HG02852 (cell line): ENCODE measurements around the gene DPPA5.
A peak's percentile ranks its signal among the peaks of the same experiment; 100 is the strongest.
"Not testable (repeated sequence)": the region's sequence is repeated elsewhere in the genome, so short reads cannot be mapped to it uniquely, and the experiment has no call there.

Source experiments
- ATAC-seq: cut with Tn5 transposase; IDR thresholded peaks from one replicate; pipeline ENCODE4 v1.9.1; 2021; ENCODE audit warnings: mild to moderate bottlenecking, moderate library complexity; ENCODE audit not compliant: unreplicated experiment

Gene DPPA5

DNA sequence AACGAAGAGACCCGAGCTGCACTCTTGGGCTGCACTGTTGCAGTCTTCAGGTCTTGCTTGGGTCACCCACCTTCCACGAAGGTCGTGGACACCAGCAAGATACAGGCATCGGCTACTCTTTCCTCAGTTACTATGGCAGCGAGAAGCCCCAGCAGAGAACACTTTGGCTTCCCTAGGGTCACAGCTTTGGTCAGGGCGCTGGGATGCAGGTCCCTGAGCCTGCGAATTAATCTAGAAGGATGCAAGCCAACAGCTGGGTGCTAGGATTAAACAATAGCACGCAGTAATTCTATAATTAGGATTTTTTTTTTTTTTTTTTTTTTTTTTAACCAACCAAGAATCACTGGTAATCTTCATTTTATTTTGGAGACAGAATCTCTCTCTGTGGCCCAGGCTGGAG, 10.5 kb upstream of the DPPA5 start:
- ATAC-seq, result no peak

DNA sequence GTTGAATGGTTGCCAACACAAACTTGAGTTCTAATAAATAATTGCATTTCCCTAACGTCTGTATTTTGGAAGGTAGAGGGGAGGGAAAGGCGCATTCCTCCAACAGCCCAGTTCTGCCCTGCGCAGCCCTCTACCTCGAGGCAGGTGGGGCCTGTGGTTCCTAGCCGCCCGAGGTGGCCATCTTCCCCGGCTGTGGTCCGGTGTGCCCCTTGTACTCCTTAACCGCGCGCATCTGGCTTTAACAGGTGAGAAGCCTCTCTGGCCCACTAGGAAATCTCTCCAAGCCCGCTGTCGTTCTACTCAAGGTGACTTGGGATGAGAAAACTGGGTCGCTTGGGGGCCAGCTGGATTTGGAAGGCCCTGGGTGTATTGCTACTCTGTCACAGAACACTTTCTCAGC, 10.0 kb upstream of the DPPA5 start:
- ATAC-seq, result no peak

DNA sequence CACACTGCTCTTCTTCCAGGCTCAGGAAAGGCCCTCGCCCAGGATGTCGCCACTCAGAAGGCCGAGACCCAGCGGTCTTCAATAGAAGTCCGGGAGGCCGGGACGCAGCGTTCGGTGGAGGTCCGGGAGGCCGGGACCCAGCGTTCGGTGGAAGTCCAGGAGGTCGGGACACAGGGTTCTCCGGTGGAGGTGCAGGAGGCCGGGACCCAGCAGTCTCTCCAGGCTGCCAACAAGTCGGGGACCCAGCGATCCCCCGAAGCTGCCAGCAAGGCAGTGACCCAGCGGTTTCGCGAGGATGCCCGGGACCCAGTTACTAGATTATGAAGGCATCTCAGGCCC, 9.4 kb upstream of the DPPA5 start:
- ATAC-seq, result no peak

DNA sequence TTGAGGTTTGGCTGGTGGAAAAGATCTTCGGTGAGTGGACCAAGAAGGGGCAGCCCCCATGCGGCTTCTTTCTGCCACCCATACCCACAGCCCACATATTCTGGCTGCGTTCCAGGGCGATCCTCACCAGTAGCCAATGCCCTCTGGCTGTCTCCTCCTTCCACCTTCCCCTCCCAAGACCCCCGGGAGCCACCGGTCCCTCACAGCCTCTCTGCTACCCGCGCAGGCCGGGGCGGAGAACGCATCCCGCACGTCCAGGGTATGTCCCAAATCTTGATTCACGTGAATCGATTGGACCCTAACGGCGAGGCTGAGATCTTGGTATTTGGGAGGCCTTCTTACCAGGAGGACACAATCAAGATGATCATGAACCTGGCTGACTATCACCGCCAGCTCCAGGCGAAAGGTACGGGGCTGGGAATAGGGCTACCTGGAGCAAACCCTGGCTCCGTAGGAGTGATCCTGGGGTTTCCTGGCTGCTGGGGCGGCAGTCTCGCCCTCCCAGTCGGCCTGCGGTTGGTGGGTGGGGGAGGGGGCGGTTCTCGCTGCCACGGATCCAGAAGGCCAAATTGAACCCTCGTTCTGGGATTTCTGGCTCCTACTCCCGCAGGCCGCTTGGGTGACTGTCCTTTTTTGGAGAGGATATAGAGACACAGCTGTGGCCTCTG, 8.9 kb upstream of the DPPA5 start:
- no peak for ATAC-seq

DNA sequence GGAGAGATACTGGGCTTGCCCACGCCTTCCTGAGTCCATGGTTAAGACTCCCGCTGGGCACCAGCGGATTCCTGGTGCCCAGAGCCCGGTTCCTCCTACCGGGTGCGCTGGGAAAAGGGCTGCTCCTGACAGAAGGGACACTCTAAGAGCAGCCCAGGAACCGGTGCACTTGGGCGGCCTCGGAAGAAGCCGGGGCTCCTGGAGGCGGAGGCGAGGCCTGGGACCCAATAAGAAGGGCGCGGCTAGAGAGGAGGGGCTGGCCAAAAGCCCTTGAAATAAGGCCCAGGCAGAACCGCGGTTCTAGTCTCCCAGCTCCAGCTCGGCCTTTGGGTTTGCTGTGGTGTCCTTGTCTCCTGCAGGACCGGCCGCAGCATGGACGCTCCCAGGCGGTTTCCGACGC, 8.3 kb upstream of the DPPA5 start, which contains the start of gene KHDC3L:
Gene KHDC3L, plus strand, starts transcription at position 301 of the 400 bp plus-strand sequence. Its CDS starts 72 bp downstream, at position 373.
- no peak for ATAC-seq

DNA sequence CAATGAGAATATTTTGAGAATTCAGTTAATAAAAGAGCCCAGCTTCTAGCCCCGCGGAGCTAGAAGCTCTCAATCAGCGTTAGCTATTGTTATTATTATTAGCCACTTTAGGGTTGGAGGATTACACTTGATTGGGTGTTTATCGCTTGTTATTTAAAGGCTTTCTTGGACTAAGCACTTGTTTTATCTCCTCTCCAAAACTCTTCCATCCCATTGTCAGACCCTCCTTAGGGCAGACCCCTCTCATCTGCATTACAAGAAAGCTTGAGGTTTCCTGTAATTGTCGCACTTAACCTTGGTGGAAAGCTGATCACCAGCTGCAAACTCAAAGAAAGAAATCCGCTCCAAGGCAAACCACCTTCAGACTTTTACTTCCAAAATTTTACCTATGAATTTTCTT, 4.8 kb downstream of the DPPA5 start:
- no peak for ATAC-seq

DNA sequence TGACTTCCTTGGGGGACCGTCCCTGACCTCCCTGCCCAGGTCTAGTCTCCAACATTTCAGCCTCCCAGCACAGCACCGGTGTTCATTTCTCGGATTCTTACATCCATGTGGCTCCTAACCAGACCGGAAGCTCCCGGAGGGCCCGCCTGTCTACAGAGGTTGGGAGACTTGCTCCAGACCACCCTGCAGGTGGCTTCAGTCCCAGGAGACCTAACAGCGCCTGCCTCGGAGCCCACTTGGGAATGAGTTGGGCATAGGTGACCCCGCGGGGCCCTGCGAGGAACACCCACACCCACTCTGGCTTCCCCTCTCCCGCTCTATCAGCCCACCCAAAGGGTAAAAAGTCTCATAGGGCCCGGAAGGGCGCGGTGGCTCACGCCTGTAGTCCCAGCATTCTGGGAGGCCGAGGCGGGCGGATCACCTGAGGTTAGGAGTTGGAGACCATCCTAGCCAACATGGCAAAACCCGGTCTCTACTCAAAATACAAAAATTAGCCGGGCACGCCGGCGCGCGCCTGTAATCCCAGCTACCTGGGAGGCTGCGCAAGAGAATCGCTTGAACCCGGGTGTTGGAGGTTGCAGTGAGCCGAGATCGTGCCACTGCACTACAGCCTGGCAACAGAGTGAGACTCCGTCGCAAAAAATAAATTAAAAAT, 5.4 kb downstream of the DPPA5 start:
- ATAC-seq, result no peak

DNA sequence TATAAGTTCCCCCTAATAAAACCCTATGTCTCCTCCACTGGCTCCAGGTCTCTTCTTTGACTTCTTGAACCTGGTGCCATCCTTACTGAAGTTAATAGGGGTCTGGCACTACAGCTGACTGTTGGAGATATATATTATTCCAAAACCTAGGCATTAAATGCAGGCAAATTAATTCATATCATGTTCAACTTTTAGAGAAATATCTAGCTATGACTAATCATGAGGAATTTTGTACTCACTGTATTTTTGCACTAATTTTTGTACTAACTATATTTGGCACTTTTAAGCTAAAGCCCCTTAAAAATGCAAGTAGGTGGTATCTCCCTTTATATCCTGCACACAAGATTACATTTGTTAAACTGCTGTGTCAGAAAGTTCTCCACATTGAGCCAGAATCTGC, 10.9 kb downstream of the DPPA5 start:
- ATAC-seq, result no peak

DNA sequence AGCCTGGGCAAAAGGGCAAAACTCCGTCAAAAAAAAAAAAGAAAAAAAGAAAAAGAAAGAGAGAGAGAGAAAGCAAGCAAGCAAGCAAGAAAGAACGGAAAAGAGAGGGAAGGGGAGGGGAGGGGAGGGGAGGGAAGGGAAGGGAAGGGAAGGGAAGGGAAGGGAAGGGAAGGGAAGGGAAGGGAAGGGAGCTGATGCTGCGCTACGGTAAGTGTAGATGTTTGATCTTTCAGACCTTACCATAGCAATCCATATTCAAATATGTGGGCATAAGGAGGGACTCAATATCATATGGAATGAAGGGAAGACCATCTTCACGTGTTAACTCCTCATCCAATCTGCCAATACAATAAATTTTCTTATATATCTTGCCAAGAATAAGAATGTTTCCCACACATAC, 11.9 kb downstream of the DPPA5 start:
- ATAC-seq, result no peak

DNA sequence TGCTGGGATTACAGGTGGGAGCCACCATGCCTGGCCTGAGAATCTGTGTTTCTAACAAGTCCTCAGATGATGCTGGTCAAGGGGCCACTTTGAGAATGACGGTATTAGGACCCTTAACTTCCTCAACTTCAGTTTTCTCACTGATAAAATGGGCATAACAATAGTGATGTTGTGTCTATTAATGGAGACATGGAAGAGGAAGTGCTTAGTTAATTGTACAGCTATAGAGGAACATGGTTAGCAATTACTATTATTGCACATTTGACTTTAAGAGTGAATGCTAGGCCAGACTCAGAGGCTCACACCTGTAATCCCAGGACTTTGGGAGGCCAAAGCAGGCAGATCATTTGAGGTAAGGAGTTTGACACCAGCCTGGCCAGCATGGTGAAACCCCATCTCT, 12.7 kb downstream of the DPPA5 start:
- ATAC-seq, result no peak

DNA sequence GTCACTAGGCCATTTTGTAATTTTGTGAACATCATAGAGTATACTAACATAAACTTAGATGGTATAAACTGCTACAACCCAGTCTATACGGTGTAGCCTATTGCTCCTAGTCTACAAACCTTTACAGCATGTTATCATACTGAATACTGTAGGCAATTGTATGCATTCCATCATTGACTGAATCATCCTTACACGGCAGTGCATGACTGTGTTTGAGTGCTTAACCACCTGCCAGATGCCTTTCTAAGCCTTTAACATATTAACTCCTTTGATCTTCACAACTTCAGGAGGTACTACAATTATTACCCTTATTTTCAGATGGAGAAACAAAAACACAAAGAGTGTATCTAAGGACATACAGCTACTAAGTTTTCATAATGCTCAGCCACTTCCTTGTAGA, 14.0 kb downstream of the DPPA5 start:
- no peak for ATAC-seq

DNA sequence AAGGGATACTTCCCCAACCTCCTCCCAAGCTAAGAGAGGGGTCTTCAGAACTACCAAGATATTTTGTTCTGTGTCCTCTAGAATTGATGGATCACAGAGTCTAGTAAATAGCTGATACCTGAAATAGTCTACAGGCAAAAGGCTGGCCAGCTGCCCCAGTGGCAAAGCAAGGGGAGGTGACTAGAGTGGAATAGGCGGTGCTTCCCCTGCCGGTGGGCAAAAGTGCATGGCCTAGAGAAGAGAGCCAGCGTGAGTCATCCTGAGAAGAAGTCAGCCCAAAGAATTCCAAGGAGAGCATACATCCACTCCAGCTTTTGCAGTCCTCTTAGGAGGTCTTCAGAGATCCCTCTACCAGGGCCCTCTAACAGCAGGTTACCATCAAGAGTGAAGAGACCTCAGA, 14.7 kb downstream of the DPPA5 start:
- no peak for ATAC-seq

DNA sequence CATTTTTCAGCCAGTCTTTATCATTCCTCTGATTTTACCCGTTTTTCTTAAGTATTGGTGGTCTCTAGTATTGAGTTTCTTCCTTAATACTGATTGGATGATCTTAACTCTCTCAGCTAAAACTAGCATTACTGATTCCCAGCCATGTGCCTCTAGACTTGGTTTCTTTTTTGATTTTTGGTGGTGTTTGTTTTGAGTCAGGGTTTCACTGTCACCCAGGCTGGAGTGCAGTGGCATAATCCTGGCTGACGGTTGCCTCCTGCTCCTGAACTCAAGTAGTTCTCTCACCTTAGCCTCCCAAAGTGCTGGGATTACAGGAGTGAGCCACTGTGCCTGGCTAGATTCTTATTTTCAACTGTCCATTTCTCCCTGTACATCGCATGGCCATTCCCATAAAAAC, 24.9 kb downstream of the DPPA5 start:
- ATAC-seq, result no peak

DNA sequence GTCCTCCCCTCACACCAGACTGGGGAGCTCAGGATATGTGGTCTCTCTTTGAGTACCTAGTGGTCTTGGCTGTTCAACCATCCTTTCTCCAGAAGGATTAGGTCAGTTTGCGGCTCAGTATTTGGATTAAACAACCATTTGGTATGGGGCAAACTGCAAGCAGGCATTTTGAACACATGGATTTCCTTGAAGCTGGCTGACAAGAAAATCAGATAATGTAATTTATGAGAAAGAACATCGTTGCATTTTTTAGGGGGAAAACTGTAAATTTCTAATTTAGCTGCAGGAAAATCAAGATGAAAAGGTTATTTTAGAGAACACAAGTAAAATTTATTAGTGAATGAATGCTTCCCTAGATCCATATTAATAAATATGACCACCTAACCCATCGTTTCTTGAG, 25.3 kb downstream of the DPPA5 start:
- no peak for ATAC-seq

DNA sequence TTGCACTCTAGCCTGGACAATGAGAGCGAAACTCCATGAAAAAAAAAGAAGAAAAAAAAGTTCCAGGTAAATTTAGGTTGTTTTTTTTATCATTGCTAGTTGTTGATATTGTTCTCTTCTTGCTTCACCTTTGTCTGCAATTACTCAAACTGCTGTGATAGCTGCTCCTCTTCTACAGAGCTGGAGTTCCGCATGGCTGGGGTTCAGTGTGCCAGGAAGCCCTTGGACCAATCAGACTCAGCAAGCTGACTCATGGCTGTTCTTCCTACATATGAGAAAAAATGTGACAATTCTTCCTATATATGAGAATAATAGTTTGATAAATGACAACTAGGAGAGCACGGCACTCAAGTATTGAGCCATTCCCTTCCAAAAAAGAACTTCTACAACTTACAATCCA, 28.4 kb downstream of the DPPA5 start:
- ATAC-seq, result no peak

DNA sequence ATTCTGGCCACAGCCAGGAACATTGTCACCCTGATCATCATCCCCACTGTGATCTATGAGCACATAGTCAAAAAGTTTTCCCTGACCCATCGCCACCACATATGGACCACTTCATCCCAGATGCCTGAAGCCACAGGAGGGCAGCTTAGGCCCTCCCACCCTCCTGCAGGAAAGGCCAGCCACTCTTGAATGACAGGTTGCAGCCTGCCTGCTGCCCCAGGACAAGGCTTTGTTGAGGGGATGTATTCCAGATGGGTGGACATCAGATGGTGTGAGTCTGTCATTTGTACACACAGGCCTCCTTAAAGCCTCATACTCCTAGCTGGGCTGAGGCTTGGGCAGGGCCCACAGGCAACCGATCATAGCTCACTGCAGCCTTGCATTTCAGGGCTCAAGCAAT, 30.8 kb downstream of the DPPA5 start:
- ATAC-seq, result no peak

DNA sequence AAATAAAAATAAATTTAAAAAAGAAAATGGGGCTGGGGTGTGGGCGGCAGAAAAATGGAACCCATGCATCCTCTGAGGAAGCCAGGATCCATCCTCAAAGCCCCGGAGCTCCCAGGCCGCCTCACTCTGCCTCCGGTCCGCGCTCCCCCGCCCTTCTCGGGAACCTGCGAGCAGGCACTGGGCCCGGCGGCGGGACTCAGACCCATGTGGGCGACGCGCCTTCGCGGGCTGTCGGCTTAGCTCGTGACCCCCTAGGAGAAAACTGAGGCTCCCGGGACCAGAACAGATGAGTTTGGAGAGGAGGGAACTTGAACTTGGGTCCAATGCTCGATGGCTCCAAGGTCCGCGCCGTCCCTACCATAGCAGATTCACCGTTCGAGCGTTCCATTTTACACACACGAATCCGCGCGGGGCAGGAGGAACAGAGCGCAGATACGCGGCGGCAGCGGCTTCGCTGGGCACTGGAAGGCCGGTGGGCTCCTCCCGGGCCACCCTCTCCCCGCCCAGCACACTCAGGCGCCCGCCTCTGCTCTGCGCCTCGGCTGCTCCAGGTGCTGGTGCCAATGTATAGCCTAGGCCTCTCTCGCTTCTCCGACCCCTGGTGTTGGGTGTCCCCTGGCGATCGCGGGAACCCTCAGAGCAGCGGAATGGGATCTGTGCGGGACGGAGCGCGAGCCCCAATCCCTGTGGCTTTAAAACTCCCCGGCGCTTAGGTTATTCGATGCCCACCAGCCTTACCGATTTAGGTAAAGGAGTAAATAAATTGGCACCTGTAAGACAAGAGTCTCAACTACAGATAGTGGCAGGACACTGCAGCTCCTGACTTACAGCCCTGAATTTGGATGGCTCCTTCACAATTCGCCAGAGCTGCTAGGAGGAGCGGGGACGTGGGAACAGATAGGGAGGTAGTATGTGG, 39.2 kb downstream of the DPPA5 start:
- ATAC-seq, result no peak

DNA sequence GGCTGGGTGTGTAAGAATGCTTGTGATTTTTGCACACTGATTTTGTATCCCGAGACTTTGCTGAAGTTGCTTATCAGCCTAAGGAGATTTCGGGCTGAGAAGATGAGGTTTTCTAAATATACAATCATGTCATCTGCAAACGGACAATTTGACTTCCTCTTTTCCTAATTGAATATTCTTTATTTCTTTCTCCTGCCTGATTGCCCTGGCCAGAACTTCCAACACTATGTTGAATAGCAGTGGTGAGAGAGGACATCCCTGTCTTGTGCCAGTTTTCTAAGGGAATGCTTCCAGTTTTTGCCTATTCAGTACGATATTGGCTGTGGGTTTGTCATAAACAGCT, 43.6 kb downstream of the DPPA5 start:
- ATAC-seq, result not testable (repeated sequence)

DNA sequence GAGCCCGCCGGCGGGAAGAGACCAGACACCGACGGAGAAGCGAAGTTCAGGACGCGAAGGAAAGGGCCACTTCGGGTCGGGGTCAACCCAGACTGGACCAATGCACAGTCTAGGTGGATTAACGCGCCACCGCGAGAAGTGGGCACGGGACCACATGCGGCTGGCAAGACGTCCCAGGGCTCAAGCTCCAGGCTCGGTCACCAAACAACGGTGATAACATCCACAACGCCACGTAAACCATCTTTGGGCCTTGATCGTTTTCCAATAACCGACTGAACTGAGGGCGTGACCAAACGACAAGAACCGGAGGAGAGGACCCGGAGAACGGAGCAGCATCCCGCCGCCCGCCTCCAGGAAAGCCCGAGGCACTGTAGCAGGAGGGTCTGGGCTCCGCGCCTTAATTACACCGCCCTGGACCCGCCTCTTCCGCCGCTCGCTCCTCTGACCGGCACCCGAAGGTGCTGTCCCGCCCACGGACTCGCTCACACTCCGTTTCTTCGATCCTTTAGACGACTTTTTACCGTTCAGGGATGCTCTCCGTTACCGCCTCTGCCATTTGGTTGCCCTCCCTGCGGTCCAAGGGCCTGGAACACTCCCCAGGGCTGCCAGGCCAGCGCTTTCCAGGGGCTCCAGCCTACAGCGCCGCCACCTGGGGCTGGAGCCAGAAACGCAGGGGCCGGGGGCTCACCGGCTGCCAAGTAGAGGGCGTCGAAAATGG, 44.1 kb downstream of the DPPA5 start:
- peak; percentile 97 for ATAC-seq

DNA sequence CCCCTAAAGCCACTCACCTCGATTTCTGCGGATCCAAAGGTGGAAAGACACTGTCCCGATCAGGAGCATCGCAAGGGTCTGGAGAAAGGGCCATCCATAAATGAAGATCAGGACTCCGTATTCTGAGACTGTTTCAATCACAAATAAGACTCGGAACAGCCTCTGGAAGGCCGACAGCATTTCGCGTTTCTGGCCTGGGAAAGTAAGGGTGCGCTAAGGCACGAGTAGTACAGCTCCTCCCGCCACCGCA, 44.6 kb downstream of the DPPA5 start:
- ATAC-seq, result peak; percentile 40

DNA sequence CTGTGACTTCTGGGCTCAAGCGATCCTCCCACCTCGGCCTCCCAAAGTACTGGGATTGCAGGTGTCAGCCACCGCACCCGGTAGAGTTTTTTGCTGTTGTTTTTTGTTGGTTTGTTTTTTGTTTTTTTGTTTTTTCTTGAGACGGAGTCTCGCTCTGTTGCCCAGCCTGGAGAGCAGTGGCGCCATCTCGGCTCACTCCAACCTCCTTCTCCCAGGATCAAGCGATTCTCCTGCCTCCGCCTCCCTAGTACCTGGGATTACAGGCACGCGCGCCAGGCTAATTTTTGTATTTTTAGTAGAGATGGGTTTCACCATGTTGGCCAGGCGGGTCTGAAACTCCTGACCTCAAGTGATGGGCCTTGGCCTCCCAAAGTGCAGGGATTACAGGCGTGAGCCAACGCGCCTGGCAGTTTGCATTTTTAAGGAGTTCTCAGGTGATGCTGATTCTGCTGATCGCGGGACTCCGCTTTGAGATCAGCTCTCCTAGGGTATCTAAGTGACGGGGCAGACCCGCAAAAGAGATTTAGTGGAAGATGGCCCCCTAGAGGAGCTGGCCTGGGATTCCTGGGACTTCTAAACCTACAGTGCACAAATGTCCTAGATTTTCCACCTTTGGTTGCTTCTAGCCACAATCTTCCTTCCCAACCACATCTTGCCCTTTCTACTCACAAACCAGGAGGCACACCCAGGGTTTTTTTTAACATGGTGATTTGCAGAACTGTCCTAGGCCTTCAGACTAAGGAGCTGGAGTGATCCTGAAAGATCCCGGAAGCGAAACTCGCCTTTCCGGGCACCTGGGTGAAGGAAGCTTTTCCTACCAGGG, 45.2 kb downstream of the DPPA5 start:
- ATAC-seq, result no peak
